Retinal pigment epithelial cell (primary cell): Measurements from ENCODE around the gene TMX2.
"Not testable (repeated sequence)": the region's sequence is repeated elsewhere in the genome, so short reads cannot be mapped to it uniquely, and the experiment has no call there.

Experiments
- DNase-seq: peaks from one replicate; pipeline ENCODE4 v3.0.0-alpha.2; 2010; ENCODE audit warnings: low read depth
- H3K4me3 ChIP-seq: 2 replicates; pipeline ENCODE4 v1.5.1; 2011; ENCODE audit warnings: mild to moderate bottlenecking, low read length, control low read depth, moderate library complexity
- TF ChIP-seq, protein P1 (sequence below): conservative IDR thresholded peaks from 2 replicates; pipeline ENCODE4 v1.5.1; 2011; ENCODE audit warnings: low read depth, low read length, control low read depth, inconsistent platforms

The TMX2 gene

DNA sequence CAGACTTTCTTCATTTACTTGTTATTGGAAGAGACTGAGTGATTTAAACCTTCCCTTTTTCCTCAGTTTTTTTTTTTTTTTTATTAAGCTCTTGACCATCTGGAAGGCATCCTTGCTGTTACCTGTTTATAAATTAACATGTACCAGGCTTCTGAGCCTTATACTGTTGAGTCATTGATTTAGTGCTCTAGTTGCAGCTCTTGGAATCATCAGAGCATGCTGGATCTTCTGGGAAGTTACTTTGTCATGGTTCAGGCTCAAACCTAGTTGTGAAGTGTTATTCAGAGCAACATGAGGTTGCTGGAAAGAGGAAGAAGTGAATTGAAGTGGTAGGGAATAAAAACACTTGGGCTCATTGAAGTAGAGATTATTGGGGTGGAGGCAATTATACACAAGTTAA lies 38.1 kb upstream of the TMX2 start:
- no peak for DNase-seq
- H3K4me3 ChIP-seq, result no peak overlapping the region
- TF ChIP-seq, protein P1, sequence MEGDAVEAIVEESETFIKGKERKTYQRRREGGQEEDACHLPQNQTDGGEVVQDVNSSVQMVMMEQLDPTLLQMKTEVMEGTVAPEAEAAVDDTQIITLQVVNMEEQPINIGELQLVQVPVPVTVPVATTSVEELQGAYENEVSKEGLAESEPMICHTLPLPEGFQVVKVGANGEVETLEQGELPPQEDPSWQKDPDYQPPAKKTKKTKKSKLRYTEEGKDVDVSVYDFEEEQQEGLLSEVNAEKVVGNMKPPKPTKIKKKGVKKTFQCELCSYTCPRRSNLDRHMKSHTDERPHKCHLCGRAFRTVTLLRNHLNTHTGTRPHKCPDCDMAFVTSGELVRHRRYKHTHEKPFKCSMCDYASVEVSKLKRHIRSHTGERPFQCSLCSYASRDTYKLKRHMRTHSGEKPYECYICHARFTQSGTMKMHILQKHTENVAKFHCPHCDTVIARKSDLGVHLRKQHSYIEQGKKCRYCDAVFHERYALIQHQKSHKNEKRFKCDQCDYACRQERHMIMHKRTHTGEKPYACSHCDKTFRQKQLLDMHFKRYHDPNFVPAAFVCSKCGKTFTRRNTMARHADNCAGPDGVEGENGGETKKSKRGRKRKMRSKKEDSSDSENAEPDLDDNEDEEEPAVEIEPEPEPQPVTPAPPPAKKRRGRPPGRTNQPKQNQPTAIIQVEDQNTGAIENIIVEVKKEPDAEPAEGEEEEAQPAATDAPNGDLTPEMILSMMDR, result no peak

DNA sequence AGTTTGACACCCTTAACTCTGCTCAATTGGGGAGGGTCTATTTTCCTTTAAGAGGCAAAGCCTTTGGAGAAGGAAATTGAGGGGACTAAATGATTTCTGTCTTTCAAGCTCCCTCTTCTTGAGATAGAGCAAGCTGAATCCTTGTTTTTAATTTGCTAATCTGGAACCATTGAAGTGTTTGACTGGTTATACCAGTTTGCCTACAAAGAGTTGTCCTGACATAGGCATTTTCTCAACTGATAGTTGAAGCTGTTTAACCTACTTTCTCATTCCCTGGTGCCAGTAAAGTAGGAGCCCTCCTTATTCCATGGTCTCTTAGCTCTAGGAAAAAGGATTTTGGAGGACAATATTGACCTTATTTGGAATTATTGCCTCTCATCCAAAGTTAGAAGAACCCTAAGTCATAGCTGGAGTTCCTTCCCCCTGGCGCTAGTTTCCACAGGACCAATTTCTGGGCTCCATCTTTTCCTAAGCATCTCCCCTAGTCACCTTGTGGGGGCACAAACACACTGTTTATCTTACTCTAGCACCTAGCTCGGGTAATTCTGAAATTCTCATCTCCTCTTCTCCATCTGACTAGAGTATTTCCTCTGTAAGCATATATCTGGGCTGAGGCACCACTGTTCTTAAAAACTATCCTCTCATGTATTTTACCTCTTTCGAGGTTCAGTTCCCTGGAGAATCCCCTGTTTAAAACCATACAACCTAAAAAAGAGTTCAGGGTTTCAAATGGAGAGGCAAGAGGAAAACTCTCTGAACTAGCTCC lies 37.0 kb upstream of the TMX2 start:
- TF ChIP-seq, protein P1, result no peak
- no peak overlapping the region for H3K4me3 ChIP-seq
- no peak for DNase-seq

DNA sequence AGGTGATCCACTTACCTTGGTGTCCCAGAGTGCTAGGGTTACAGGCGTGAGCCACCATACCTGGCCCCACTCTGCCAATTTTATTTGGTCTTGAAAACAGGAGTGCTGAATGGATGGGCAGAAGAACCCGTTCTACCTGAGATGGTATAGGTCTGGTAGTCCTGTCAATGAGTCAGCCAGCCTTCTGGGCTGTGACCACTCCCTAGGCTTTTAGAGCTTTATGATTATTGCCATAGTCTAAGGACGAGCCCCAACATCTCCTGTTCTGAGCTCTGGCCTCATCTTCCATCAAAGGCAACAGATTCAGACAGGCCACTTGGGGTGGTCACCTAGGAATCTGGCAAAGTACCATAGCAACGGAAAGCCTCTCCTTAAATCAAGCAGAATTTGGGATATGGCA lies 33.0 kb upstream of the TMX2 start:
- H3K4me3 ChIP-seq, result no peak overlapping the region
- no peak for DNase-seq
- TF ChIP-seq, protein P1, result no peak

DNA sequence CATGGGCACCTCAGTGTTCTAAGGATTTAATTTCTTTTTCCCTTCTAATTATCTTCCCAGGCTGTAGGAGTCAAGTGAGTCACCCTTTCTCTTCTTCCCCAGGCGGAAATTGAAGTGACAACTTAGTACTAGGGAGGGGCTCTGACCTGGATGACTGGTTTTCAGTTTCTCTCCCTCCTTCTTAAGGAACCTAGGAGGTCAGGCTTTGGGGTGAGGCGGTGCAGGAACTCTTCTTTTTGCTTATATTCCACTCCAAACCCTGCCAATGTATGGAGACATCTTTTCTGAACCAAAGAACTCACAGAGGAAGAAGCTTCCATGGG lies 31.9 kb upstream of the TMX2 start:
- H3K4me3 ChIP-seq, result no peak overlapping the region
- DNase-seq, result no peak
- TF ChIP-seq, protein P1, result no peak

DNA sequence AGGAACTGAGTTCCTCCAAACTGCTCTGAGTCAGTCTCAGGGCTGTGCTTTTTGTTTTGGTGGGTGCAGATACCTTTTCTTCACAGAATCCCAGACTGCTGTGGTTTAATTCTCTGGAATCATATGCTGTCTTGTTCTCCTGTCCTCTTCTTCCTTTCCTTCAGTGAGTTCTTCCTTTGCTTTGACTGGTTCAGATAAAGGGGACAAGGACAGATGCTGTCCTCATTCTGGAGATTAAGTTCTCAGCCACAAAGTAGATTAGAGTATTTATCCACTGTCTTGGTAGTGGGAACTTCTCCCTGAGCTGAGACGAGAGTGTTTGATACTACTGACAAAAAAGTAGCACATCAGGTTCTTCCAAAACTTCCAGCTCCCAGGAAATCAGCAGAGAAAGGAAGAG lies 31.2 kb upstream of the TMX2 start:
- no peak overlapping the region for H3K4me3 ChIP-seq
- TF ChIP-seq, protein P1, result no peak

DNA sequence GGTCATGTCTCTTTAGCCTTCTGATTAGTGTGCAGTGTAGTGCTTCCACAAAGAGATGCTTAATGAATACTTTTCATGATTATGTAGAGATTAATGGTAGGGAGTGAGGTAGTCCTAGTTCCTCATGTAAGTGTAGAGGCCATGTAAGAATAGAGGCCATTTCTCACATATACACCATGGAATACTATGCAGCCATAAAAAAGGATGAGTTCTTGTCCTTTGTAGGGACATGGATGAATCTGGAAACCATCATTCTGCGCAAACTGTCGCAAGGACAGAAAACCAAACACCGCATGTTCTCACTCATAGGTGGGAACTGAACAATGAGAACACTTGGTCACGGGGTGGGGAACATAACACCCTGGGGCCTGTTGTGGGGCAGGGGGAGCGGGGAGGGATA lies 21.9 kb upstream of the TMX2 start:
- not testable (repeated sequence) for DNase-seq, H3K4me3 ChIP-seq

More for the DNA sequence above, 31.2 kb upstream of the TMX2 start:
- DNase-seq, result no peak

DNA sequence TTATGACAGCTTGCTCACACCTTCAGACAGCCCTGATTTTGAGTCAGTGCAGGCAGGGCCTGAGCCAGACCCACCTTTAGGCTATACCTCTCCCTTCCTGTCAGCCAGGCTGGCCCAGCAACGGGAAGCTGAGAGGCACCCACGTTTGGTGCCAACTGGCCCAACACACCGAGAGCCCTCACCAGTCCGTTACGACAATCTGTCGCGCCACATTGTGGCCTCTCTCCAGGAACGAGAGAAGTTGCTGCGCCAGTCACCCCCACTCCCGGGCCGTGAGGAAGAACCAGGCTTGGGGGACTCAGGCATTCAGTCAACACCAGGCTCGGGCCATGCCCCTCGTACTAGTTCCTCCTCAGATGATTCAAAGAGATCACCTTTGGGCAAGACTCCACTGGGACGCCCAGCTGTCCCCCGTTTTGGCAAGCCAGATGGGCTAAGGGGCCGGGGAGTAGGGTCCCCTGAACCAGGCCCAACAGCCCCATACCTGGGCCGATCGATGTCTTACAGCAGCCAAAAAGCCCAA lies 13.5 kb upstream of the TMX2 start:
- DNase-seq, result no peak
- TF ChIP-seq, protein P1, result no peak
- H3K4me3 ChIP-seq, result no peak overlapping the region
